Hematopoietic multipotent progenitor cell treated with erythropoietin and hydrocortisone succinate and interleukin-3 and kit ligand, for 8 days (in vitro differentiated cells): ENCODE data around the gene MTHFD1L.

Experiments
- DNase-seq: peaks from one replicate; pipeline ENCODE4 v3.0.0-alpha.2; 2015

Gene MTHFD1L

GRCh38 chr6:151128763-151129370, 263.4 kb downstream of the MTHFD1L start:
- DNase-seq, result no peak

GRCh38 chr6:151130329-151130728, 264.8 kb downstream of the MTHFD1L start:
- DNase-seq, result no peak

GRCh38 chr6:151131324-151132007, 266.0 kb downstream of the MTHFD1L start:
- DNase-seq, result no peak

GRCh38 chr6:151136141-151136755, 270.7 kb downstream of the MTHFD1L start:
- no peak for DNase-seq

GRCh38 chr6:151137542-151137941, 272.0 kb downstream of the MTHFD1L start:
- no peak for DNase-seq

- DNase-seq, result no peak
These were observed 274.0 kb downstream of the MTHFD1L start for GRCh38 chr6:151139524-151139923.

GRCh38 chr6:151140767-151141166, 275.3 kb downstream of the MTHFD1L start:
- DNase-seq, result no peak

- no peak for DNase-seq
These were observed 276.2 kb downstream of the MTHFD1L start for GRCh38 chr6:151141685-151142084.

- DNase-seq, result no peak
These were observed 277.2 kb downstream of the MTHFD1L start for GRCh38 chr6:151142676-151143075.

- DNase-seq, result no peak
These were observed 277.8 kb downstream of the MTHFD1L start for GRCh38 chr6:151143337-151143736.

GRCh38 chr6:151143806-151144205, 278.3 kb downstream of the MTHFD1L start:
- no peak for DNase-seq

- DNase-seq, result no peak
These were observed 281.8 kb downstream of the MTHFD1L start for GRCh38 chr6:151147118-151147832.

GRCh38 chr6:151148111-151148510, 282.6 kb downstream of the MTHFD1L start:
- no peak for DNase-seq

GRCh38 chr6:151149793-151150192, 284.3 kb downstream of the MTHFD1L start:
- no peak for DNase-seq
